ENCODE measurements around the gene ARL6IP1.
A peak's percentile ranks its signal among the peaks of the same experiment; 100 is the strongest.

ARL6IP1 gene

DNA sequence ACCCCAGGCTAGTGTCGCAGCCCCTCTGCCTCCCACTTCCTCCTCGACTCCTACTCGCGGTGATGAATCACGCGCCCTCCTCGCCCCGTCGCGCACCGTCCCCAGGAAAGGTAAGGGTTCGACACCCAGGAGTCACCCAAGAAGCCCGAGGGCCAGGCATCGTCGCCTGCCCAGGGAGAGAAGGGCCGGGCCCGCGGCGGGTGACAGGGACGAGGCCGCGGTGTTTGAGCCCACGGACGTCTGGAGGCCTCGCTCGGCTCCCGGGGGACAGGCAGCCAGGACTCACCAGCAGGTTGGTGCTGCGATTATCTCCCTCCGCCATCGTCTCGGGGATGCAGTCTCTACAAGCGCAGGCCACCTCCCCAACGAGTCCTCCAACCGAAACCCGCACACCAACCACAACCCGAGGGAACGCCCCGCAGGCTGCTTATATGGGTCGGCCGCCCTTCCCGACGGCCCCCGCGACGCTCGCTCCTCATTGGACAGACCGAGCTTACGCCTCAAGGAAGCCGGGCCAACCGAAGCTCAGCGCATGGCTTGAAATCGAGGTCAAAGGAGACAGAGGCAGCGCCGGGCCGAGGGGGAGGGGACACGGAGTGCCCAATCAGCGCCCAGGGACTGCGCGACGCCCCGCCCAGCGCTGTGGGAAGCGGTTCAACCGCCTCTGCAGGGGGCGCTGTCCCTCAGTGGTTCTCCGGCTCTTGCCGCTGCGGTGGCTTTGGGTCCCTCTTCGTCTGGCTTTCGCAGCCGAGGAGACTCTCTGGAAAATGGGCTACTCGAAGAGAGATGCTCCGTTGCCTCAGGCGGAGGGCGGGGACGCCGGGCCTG is at the start of gene ARL6IP1:
TSS of gene ARL6IP1 (minus strand) at position 405 of the 828 bp plus-strand sequence. CDS start at position 322, 83 bp downstream.
- DNase-seq: peak; percentile 98

DNA sequence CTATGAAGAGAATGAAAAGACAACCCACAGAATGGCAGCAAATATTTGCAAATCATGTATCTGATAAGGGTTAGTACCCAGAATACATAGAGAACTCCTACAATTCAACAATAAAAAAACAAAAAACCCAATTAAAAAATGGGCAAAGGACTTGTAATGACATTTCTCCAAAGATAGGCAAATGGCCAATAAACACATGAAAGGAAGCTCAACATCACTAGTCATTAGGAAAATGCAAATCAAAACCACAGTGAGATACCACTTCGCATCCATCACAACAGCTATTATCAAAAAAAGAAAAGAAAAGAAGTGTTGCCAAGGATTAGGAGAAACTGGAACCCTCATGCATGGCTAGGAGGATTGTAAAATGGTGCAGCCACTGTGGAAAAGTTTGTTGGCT is 45.1 kb upstream of the ARL6IP1 start:
- no peak for DNase-seq

DNA sequence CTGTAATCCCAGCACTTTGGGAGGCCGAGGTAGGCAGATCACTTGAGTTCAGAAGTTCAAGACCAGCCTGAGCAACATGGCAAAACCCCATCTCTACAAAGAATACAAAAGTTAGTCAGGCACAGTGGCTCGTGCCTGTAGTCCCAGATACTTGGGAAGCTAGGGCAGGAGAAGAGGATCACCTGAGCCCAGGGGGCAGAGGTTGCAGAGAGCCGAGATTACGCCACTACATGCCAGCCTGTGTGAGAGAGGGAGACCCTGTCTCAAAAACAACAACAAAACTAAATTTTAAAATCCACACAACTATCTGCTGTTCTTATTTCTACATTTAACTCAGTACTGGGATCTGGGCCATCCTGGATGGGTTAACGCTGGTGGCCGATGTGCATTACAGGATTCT is 41.2 kb upstream of the ARL6IP1 start:
- no peak for DNase-seq

DNA sequence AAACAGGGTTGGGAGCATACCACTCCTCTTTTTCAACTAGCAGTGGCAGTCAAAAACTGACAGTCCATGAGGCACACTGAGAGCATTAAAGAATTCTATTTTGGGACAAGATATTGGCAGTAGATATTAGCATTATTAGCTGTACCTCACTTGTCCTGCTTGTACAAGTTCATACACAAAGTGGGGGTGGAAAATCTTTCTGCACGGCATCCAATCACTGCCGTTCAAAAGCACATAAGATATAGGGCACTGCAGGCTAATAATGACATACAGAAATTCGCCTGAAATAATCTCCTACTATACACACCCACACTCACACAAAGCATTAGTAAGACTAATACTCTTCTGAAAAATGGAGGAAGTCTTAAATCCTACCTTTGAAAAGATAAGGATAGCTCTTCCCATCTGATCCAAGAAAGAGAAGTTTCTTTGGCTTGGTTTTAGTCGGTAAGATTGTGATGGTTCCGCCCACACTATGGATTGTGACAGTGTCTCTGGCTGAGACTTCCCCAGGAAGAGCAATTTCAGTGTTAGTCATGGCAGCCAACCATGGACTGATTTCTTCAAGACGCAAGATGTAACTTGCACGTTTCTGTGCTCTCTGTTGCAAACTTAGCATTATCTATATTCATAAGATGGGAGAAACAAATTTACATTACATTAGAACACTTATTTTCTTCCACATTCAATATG is 40.6 kb upstream of the ARL6IP1 start:
- no peak for DNase-seq

DNA sequence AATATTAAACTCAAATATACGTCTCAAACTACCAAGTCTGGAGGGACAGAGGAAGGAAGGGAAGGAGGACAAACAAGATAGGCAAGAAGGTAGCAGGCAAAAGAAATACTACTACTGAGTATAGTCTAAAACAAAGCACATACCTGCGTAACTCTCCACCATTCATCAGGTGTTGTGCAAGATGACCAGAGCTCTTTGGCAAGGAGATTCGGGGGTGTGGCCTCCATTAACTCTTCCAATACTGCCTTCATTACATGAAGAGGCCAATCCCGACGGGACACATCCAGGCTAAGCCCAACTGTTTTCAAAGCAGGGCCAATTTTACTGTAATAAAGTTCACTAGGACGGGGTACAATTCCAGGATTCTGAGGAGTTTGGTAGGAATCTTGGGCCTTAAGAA is 38.2 kb upstream of the ARL6IP1 start:
- DNase-seq: no peak

- DNase-seq: no peak
Observed at GRCh38 chr16:18836702-18837101, 35.4 kb upstream of the ARL6IP1 start.

DNA sequence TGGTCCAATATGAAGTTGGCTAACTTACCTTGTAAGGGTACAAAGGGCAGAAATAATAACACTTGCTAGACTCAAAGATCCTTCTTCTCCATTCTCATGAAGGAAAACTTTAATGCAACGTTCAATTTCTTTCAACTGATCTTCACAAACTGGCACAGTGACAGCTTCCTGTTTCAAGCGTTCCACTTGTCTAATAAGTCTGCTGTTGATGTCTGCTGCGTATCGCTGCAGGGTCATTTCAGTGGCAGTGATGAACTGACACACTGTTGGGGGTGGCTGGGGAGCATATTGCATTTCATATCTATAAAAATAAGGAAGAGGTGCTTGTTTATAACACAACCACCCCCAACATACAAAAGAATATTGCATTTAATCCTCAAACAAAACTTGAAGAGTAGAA is 33.5 kb upstream of the ARL6IP1 start:
- DNase-seq: no peak

GRCh38 chr16:18833707-18834505 is 32.6 kb upstream of the ARL6IP1 start:
- no peak for DNase-seq

DNA sequence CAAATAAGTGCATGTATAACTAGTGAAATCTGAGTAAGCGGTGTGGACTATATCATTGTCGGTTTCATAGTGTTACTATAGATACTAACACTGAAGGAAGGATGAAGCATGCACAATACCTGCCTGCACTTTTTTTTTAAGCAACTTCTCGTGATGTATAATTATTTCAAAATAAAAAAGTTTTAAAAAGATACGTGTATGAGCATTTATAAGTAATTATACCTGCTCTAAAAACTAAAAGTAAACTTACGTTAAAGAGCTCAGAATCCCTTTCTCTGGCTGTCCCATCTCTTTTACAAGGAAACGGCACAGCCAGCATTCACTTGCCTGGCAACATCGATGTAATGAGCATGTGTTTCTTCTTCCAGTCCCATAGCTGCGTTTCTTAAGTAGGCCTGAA is 31.3 kb upstream of the ARL6IP1 start:
- no peak for DNase-seq

- DNase-seq: no peak
Observed at GRCh38 chr16:18832006-18832405, 30.7 kb upstream of the ARL6IP1 start.

GRCh38 chr16:18829251-18829650 is 27.9 kb upstream of the ARL6IP1 start:
- DNase-seq: no peak

DNA sequence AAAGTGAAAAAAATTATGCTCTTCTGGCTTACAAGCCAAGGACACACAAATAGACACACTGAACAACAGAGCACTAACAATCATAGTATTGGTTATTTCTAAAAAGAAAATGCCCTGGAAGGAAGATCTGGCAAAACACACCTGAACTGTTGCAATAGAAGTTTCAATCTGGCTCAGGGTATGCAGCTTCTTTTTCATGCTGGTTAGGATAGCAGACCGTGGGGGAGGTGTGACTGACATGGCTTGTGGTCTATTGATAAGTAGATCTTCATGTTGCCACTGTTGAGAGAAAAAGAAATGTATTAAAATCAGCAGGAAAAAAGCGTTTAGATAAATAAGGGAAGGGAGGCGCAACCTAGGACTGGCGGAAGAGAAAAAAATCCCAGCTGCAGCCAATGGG is 26.5 kb upstream of the ARL6IP1 start:
- DNase-seq: no peak

DNA sequence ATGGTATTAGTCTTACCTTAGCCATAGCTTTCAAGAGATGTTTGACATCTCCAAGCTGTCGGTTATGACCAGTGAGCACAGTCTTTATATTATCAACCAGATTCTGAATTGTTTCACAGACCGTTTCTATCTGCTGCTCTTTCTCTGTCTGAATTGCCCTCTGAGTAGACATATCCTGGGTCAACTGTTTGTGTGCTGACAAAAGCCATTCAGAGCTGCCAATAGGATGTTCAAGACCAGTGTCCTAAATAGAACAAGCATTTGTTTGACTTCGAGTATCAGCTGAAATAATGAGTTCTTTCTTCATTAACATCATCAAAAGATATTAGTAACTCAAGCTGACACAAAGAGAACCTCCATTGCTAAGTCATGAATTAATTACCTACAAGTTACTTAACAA is 14.9 kb upstream of the ARL6IP1 start:
- DNase-seq: no peak

DNA sequence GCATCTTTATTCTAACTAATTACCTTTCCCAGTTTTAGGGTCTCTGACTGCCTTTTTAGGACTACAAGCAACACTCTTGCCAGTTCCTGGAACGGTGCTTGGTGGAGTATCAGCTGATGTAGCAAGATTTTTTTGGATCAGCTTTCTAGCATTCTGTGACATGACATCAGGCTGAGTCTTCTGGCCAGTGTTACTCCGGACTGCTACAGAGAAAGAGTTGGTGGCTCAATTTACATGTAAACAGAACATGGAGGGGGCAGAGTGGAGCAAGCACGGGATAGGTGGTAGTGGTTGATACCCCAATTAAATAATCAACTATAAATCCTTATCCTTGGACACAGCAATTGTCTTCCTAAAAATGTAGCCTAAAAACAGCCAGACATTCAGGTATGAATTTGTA is 10.6 kb upstream of the ARL6IP1 start:
- no peak for DNase-seq

GRCh38 chr16:18809165-18809564 is 7.8 kb upstream of the ARL6IP1 start:
- DNase-seq: no peak

DNA sequence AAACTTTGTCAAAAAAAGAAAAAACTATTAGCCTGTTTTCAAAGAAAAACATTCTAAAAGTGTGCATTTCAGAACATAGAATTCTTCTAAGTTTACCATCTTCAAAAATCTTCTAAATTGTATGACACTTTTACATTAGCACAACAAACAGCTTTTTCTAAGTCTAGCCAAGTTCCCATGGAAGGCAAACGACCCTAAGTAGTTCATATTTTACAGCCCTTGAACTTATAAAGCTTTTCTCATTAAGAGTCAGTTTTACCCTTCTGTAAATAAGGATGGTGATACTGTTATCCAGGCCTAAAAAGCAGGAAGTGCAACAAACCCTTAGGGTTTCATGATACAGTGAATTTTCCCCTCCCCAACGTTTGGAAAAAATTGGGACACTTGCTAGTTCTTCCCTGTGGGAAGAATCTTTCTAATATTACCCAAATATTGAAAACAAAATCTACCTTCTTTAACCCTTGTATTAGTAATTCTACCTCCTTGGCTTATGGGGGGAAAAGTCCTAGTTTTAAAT is 4.0 kb upstream of the ARL6IP1 start:
- DNase-seq: no peak

GRCh38 chr16:18804540-18804939 is 3.2 kb upstream of the ARL6IP1 start:
- DNase-seq: no peak

- DNase-seq: no peak
Observed at GRCh38 chr16:18803569-18804462, 2.5 kb upstream of the ARL6IP1 start.

DNA sequence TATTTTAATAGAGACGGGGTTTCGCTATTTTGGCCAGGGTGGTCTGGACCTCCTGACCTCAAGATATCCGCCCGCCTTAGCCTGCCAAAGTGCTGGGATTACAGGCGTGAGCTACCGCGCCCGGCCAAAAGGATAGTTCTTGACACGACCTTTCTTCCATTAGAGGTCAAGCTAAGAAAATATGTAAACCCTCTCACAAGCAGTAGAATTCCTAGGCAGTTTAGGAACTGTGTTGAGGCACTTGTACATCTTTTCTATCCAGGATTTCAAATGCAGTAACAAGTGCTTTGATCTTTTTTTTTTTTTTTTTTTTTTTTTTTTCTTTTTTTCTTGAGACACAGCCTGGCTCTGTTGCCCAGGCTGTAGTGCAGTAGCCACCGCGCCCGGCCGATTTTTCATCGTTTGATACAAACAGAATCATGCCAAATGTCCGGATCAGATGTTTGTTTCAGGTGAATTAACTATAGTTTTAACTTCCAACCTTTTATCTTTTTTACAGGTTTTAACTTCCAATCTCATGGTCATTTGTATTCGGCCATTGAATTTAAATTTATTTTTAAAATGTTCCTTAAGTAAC is 1.5 kb upstream of the ARL6IP1 start:
- no peak for DNase-seq

DNA sequence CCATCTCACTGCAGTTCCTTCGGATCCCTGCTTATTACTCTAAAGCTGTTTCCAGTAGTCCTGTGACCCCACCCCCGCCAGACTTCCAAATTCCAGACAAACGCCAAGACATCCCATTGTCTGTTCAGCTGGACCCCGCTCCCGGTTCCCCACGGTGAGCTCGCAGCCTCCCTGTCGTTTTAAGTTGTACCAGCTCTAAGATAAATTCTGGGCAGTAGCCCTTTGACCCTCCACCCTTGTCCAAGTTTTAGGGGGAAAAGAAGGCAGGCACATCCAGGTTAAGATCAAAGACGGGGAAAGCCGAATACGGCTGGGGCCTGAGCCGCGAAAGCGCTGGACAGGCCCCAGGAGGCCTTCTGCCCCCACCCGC is 589 bp downstream of the ARL6IP1 start:
- no peak for DNase-seq

GRCh38 chr16:18800293-18800692 is 1.1 kb downstream of the ARL6IP1 start:
- DNase-seq: no peak

- DNase-seq: no peak
Observed at GRCh38 chr16:18799500-18799899, 1.8 kb downstream of the ARL6IP1 start.
